Measurements from ENCODE around the gene TAS2R38. TPM values are rescaled to one million over a fixed set of nuclear protein-coding genes. Genes with fewer than 3 reads are reported as not detected.

Gene TAS2R38
- total RNA-seq: not detected

- 85 to 87% methylated on average over 6 to 7 of the region's 7 CpGs for whole genome bisulfite sequencing, 2 donors
- intact Hi-C loops (cut with DNase I): loop anchor here (10.0 kb wide), 1 partner anchor 211 kb away; no protein-coding TSS in a partner anchor
- Histone ChIP-seq H3K9me3 (no peaks in the 10 kb centered on the region), H3K36me3 (no peaks in the 10 kb centered on the region), H3K27me3 (no peaks in the 10 kb centered on the region), H3K27ac (no peak within 1 kb of the TSS), H3K4me3 (no peak within 1 kb of the TSS), H3K4me1 (no peaks in the 10 kb centered on the region)
- TF ChIP-seq CTCF (IDR thresholded peaks at IDR 0.05): no peak
- no peak for TF ChIP-seq POLR2A (IDR thresholded peaks at IDR 0.05)
- no peak for DNase-seq
Observed at GRCh38 chr7:141973673-141974072, at the start of gene TAS2R38. Gene TAS2R38 (minus strand): TSS chr7:141973773. CDS start chr7:141973689, 84 bp downstream.

GRCh38 chr7:142018154-142018553 is 44.6 kb upstream of the TAS2R38 start:
- Histone ChIP-seq H3K27ac (no peak overlapping the region), H3K27me3 (no peaks in the 10 kb centered on the region), H3K4me3 (no peak overlapping the region), H3K9me3 (no peaks in the 10 kb centered on the region), H3K36me3 (no peaks in the 10 kb centered on the region), H3K4me1 (no peaks in the 10 kb centered on the region)
- WGBS, 2 donors: 41 to 53% methylated on average over 2 of the region's 2 CpGs
- no peak for TF ChIP-seq CTCF (IDR thresholded peaks at IDR 0.05)
- TF ChIP-seq POLR2A (IDR thresholded peaks at IDR 0.05): no peak
- intact Hi-C loops (cut with DNase I): no loop called here
- no peak for DNase-seq

GRCh38 chr7:142017451-142017850 is 43.9 kb upstream of the TAS2R38 start:
- TF ChIP-seq CTCF (IDR thresholded peaks at IDR 0.05) (no peak), POLR2A (IDR thresholded peaks at IDR 0.05) (no peak)
- intact Hi-C loops (cut with DNase I): no loop called here
- H3K4me1 ChIP-seq: no peaks in the 10 kb centered on the region
- DNase-seq: no peak
- WGBS, 2 donors: 54 to 66% methylated on average over 3 of the region's 3 CpGs
- H3K27me3 ChIP-seq: no peaks in the 10 kb centered on the region
- no peaks in the 10 kb centered on the region for H3K36me3 ChIP-seq
- no peak overlapping the region for H3K27ac ChIP-seq
- H3K9me3 ChIP-seq: no peaks in the 10 kb centered on the region
- H3K4me3 ChIP-seq: no peak overlapping the region

- Histone ChIP-seq H3K27me3 (no peaks in the 10 kb centered on the region), H3K27ac (no peak overlapping the region), H3K9me3 (no peaks in the 10 kb centered on the region), H3K4me1 (no peaks in the 10 kb centered on the region), H3K36me3 (no peaks in the 10 kb centered on the region), H3K4me3 (no peak overlapping the region)
- no peak for DNase-seq
- TF ChIP-seq CTCF (IDR thresholded peaks at IDR 0.05) (no peak), POLR2A (IDR thresholded peaks at IDR 0.05) (no peak)
- 45 to 53% methylated on average over 4 of the region's 4 CpGs for WGBS, 2 donors
- intact Hi-C loops (cut with DNase I): no loop called here
Observed at GRCh38 chr7:142012825-142013511, 39.4 kb upstream of the TAS2R38 start.

- TF ChIP-seq CTCF (IDR thresholded peaks at IDR 0.05) (no peak), POLR2A (IDR thresholded peaks at IDR 0.05) (no peak)
Observed at GRCh38 chr7:142010952-142011548, 37.5 kb upstream of the TAS2R38 start.

More at GRCh38 chr7:142010952-142011548, 37.5 kb upstream of the TAS2R38 start:
- Histone ChIP-seq H3K27ac (no peak overlapping the region), H3K36me3 (no peaks in the 10 kb centered on the region), H3K27me3 (no peaks in the 10 kb centered on the region), H3K9me3 (no peaks in the 10 kb centered on the region), H3K4me1 (no peaks in the 10 kb centered on the region), H3K4me3 (no peak overlapping the region)
- no peak for DNase-seq
- 24 to 36% methylated on average over 3 of the region's 3 CpGs for WGBS, 2 donors
- intact Hi-C loops (cut with DNase I): no loop called here
